Measurements from ENCODE around the gene CLPX. TPM values are rescaled to one million over a fixed set of nuclear protein-coding genes. Genes with fewer than 3 reads are reported as not detected.
"Not testable (repeated sequence)": the region's sequence is repeated elsewhere in the genome, so short reads cannot be mapped to it uniquely, and the experiment has no call there.

Gene CLPX
- polyA plus RNA-seq, 4 donors = 58.5 to 82.8 (median 76.5) TPM

- no peak for DNase-seq (ENCODE audit: low read depth in 4 of 4, low spot score in 2 of 4)
Measured at GRCh38 chr15:65175511-65175910, 9.6 kb downstream of the CLPX start.

- no peak for DNase-seq (ENCODE audit: low read depth in 4 of 4, low spot score in 2 of 4)
Measured at GRCh38 chr15:65174509-65174908, 10.6 kb downstream of the CLPX start.

GRCh38 chr15:65172531-65172930, 12.6 kb downstream of the CLPX start:
- DNase-seq (ENCODE audit: low read depth in 4 of 4, low spot score in 2 of 4) = no peak

- no peak for DNase-seq (ENCODE audit: low read depth in 4 of 4, low spot score in 2 of 4)
Measured at GRCh38 chr15:65171428-65171827, 13.7 kb downstream of the CLPX start.

GRCh38 chr15:65165875-65166274, 19.3 kb downstream of the CLPX start:
- no peak for DNase-seq (ENCODE audit: low read depth in 4 of 4, low spot score in 2 of 4)

- no peak for DNase-seq (ENCODE audit: low read depth in 4 of 4, low spot score in 2 of 4)
Measured at GRCh38 chr15:65164139-65164538, 21.0 kb downstream of the CLPX start.

- no peak for DNase-seq (ENCODE audit: low read depth in 4 of 4, low spot score in 2 of 4)
Measured at GRCh38 chr15:65163041-65163440, 22.1 kb downstream of the CLPX start.

GRCh38 chr15:65156692-65157091, 28.4 kb downstream of the CLPX start:
- no peak for DNase-seq (ENCODE audit: low read depth in 4 of 4, low spot score in 2 of 4)

GRCh38 chr15:65154720-65155119, 30.4 kb downstream of the CLPX start:
- DNase-seq (ENCODE audit: low read depth in 4 of 4, low spot score in 2 of 4) = no peak

GRCh38 chr15:65147902-65148301, 37.2 kb downstream of the CLPX start:
- DNase-seq (ENCODE audit: low read depth in 4 of 4, low spot score in 2 of 4) = no peak

GRCh38 chr15:65146438-65146837, 38.7 kb downstream of the CLPX start:
- no peak for DNase-seq (ENCODE audit: low read depth in 4 of 4, low spot score in 2 of 4)

- DNase-seq (ENCODE audit: low read depth in 4 of 4, low spot score in 2 of 4) = not testable (repeated sequence)
Measured at GRCh38 chr15:65138631-65139030, 46.5 kb downstream of the CLPX start.

- DNase-seq (ENCODE audit: low read depth in 4 of 4, low spot score in 2 of 4) = not testable (repeated sequence)
Measured at GRCh38 chr15:65137893-65138292, 47.2 kb downstream of the CLPX start.

- DNase-seq (ENCODE audit: low read depth in 4 of 4, low spot score in 2 of 4) = not testable (repeated sequence)
Measured at GRCh38 chr15:65137089-65137488, 48.1 kb downstream of the CLPX start.

GRCh38 chr15:65134538-65134937, 50.6 kb downstream of the CLPX start:
- DNase-seq (ENCODE audit: low read depth in 4 of 4, low spot score in 2 of 4) = no peak

GRCh38 chr15:65133548-65134200, 51.5 kb downstream of the CLPX start, which contains the start of gene PDCD7:
Gene PDCD7, minus strand, starts transcription at chr15:65133808. Its CDS starts 27 bp downstream, at chr15:65133781.
- peak; percentile 86 to 96 (median 90) for DNase-seq (ENCODE audit: low read depth in 4 of 4, low spot score in 2 of 4)

- peak in 3 of 4 donors; percentile 9 to 29 (median 22) for DNase-seq (ENCODE audit: low read depth in 4 of 4, low spot score in 2 of 4)
Measured at GRCh38 chr15:65132878-65133547, 52.1 kb downstream of the CLPX start.

- no peak for DNase-seq (ENCODE audit: low read depth in 4 of 4, low spot score in 2 of 4)
Measured at GRCh38 chr15:65130941-65131340, 54.2 kb downstream of the CLPX start.

- no peak for DNase-seq (ENCODE audit: low read depth in 4 of 4, low spot score in 2 of 4)
Measured at GRCh38 chr15:65115542-65115941, 69.6 kb downstream of the CLPX start.

- DNase-seq (ENCODE audit: low read depth in 4 of 4, low spot score in 2 of 4) = no peak
Measured at GRCh38 chr15:65115086-65115485, 70.1 kb downstream of the CLPX start, which contains the start of gene UBAP1L. Gene UBAP1L, minus strand, starts transcription at chr15:65115200. Its CDS starts 8,985 bp downstream, at chr15:65106215.

GRCh38 chr15:65110676-65111292, 74.4 kb downstream of the CLPX start:
- DNase-seq (ENCODE audit: low read depth in 4 of 4, low spot score in 2 of 4) = no peak

Measured in left renal cortex interstitium (tissue), 4 donors.